Psoas muscle (tissue), 8 donors: ENCODE measurements around the gene NLRP6. TPM values are rescaled to one million over a fixed set of nuclear protein-coding genes. Genes with fewer than 3 reads are reported as not detected.

Source experiments
- ATAC-seq, 4 donors: fragments of 200-7000 bp; cut with Tn5 transposase; one replicate each; pipeline ENCODE4 v1.9.1; 2020; ENCODE audit warnings: moderate library complexity in 3 of 4, mild to moderate bottlenecking in 2 of 4
- DNase-seq, 2 donors: peaks; one replicate each; pipeline ENCODE4 v3.0.0-alpha.2; 2020
- H3K27ac ChIP-seq: fragments of 200-600 bp; one replicate; pipeline ENCODE4 v1.8.0; 2022
- H3K27me3 ChIP-seq, 3 donors: fragments of 200-600 bp in 1 of 3; one replicate each; pipeline versions ENCODE4 v1.6.1 to v1.8.0; 2013 to 2022; ENCODE audit warnings: low read length in 2 of 3, mild to moderate bottlenecking in 2 of 3, moderate library complexity in 1 of 3; ENCODE audit not compliant: insufficient read depth in 3 of 3
- H3K36me3 ChIP-seq, 2 donors: fragments of 200-600 bp in 1 of 2; one replicate each; pipeline versions ENCODE4 v1.6.1 to v1.8.0; 2013 to 2022; ENCODE audit warnings: low read depth in 1 of 2, mild to moderate bottlenecking in 1 of 2, moderate library complexity in 1 of 2; ENCODE audit not compliant: insufficient read depth in 1 of 2
- H3K4me1 ChIP-seq: fragments of 200-600 bp; one replicate; pipeline ENCODE4 v1.8.0; 2022
- H3K4me3 ChIP-seq: fragments of 200-600 bp; one replicate; pipeline ENCODE4 v1.8.0; 2022; ENCODE audit warnings: mild to moderate bottlenecking
- H3K9me3 ChIP-seq: fragments of 200-600 bp; one replicate; pipeline ENCODE4 v1.8.0; 2022
- WGBS, 3 donors: extraction: QIAGEN DNeasy Blood & Tissue Kit; methylation state at CpG; one replicate each; pipeline versions ENCODE4 v1.1.6 to v1.1.7; 2013; 5-methylcytosine and 5-hydroxymethylcytosine counted together
- intact Hi-C, 2 donors: fragments of 100-400 bp; cut with DNase I; formaldehyde crosslinking; loops; one replicate each; pipeline versions ENCODE4 v1.11.0 to v1.14.2; 2022
- polyA plus RNA-seq, 3 donors: library from polyadenylated mRNA; stranded (reverse); fragments of 200-250 nt; gene quantifications; one replicate each; pipeline ENCODE4 v1.2.3, GENCODE V29; 2013
- total RNA-seq, 4 donors: library from RNA; stranded (reverse); fragmentation: NEBNext Ultra II Directional in 2 of 4; extraction: Animal tissue kit (Norgen Biotek cat#: 25700) in 2 of 4; gene quantifications; one replicate each; pipeline versions ENCODE4 v1.2.1 to v1.2.4, GENCODE V29; 2021 to 2023
- TF ChIP-seq, protein P1 (sequence below): fragments of 200-600 bp; IDR thresholded peaks from one replicate; pipeline ENCODE4 v1.8.0; 2022; ENCODE audit warnings: antibody characterized with exemption
- donor health status: healthy with polysubstance abuse.
- donor health status: DM: no; HTN: no; CAD: no; lungs with moderate emphysema.
- donor health status: Bipolar disorder and iron deficiency.
- donor health status: healthy.
- donor health status: DM: yes; HTN: yes; CAD: no.
- donor health status: DM: no; HTN: no; CAD: no.
- donor health status: DM: no; HTN: no; CAD: no.
- donor health status: DM: yes; HTN: yes; CAD: no.

Gene NLRP6
- total and polyA plus RNA-seq, 7 donors = 0.03 to 0.17 (median 0.07) TPM; not detected in 3

- TF ChIP-seq, protein P1, sequence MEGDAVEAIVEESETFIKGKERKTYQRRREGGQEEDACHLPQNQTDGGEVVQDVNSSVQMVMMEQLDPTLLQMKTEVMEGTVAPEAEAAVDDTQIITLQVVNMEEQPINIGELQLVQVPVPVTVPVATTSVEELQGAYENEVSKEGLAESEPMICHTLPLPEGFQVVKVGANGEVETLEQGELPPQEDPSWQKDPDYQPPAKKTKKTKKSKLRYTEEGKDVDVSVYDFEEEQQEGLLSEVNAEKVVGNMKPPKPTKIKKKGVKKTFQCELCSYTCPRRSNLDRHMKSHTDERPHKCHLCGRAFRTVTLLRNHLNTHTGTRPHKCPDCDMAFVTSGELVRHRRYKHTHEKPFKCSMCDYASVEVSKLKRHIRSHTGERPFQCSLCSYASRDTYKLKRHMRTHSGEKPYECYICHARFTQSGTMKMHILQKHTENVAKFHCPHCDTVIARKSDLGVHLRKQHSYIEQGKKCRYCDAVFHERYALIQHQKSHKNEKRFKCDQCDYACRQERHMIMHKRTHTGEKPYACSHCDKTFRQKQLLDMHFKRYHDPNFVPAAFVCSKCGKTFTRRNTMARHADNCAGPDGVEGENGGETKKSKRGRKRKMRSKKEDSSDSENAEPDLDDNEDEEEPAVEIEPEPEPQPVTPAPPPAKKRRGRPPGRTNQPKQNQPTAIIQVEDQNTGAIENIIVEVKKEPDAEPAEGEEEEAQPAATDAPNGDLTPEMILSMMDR = no peak
- peak overlapping the region; percentile 72 for H3K4me3 ChIP-seq
- intact Hi-C loops = no loop called here
- H3K27ac ChIP-seq = no peak overlapping the region
- H3K36me3 ChIP-seq = no peaks in the 10 kb centered on the region
- ATAC-seq = peak in 1 of 4 donors; percentile 11
- H3K9me3 ChIP-seq = no peaks in the 10 kb centered on the region
- peak in 1 of 2 donors; percentile 52 for DNase-seq
- 12 to 46% (median 18%) methylated on average over 6 to 14 of the region's 14 CpGs for WGBS, 3 donors
- H3K4me1 ChIP-seq = no peaks in the 10 kb centered on the region
- peaks cover 0 to 37% (median 17%) of the 10 kb centered on the region in 3 donors for H3K27me3 ChIP-seq
Observed at GRCh38 chr11:289398-289711, 11.1 kb downstream of the NLRP6 start.

- peak overlapping the region; percentile 72 for H3K4me3 ChIP-seq
- WGBS, 3 donors = 84 to 89% (median 86%) methylated on average over 46 to 48 of the region's 48 CpGs
- intact Hi-C loops = no loop called here
- DNase-seq = peak; percentile 12 to 56
- TF ChIP-seq, protein P1 = no peak
- ATAC-seq = no peak
- no peaks in the 10 kb centered on the region for H3K36me3 ChIP-seq
- H3K4me1 ChIP-seq = no peaks in the 10 kb centered on the region
- H3K9me3 ChIP-seq = no peaks in the 10 kb centered on the region
- peaks cover 0 to 37% (median 17%) of the 10 kb centered on the region in 3 donors for H3K27me3 ChIP-seq
- no peak overlapping the region for H3K27ac ChIP-seq
Observed at GRCh38 chr11:289712-290620, 11.8 kb downstream of the NLRP6 start.

- Histone ChIP-seq H3K36me3 (no peaks in the 10 kb centered on the region), H3K4me3 (no peak overlapping the region), H3K9me3 (no peaks in the 10 kb centered on the region), H3K4me1 (no peaks in the 10 kb centered on the region), H3K27ac (no peak overlapping the region), H3K27me3 (peaks cover 0 to 38% (median 13%) of the 10 kb centered on the region in 3 donors)
- intact Hi-C loops = no loop called here
- TF ChIP-seq, protein P1 = no peak
- WGBS, 3 donors = 90 to 94% (median 92%) methylated on average over 12 to 13 of the region's 13 CpGs
- ATAC-seq (no peak), DNase-seq (peak; percentile 16 to 48)
Observed at GRCh38 chr11:290621-291231, 12.5 kb downstream of the NLRP6 start.

DNA sequence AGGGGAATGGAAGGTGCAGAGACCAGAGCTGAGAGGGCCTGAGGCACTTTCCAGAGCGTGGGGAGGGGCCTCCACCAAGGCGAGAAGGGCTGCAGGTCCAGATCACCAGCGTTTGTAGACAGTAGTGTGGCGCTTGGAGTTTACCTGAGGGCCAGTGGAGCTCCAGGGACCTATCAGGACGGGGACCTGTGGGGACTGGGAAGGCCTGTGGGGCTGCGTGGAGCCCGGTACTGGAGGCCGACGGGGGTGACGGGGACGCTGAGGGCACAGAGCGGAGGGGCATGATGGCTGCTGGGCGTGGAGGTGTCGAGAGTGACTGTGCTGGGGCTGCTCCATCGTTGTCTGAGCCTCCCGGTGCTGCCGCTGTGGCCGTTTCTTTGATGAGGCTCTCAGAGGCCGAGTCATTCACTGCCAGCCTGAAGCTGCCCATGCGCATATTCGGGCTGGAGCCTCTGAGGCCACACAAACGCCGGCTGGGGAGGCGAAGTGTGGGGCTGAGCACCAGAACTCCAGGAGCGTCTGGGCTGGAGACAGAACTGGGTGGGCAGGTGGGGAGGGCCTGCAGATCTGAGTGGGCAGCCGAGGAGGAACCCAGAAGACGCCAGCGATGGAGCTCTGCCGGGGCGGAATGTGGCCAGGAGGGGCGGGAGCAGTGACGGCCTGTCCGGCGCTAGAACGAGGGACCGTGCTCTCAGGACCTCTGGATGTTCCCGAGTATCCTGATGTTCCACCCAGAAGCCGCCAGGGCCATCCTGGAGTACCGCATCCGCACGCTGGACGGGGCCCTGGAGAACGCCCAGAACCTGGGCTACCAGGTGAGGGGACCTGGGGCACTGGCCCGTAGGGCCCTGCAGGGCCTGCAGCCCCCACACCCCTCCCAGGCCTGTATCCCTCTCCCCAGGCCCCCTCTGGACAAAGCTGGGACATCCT lies 13.3 kb downstream of the NLRP6 start:
- Histone ChIP-seq H3K36me3 (no peaks in the 10 kb centered on the region), H3K27ac (no peak overlapping the region), H3K4me3 (no peak overlapping the region), H3K9me3 (no peaks in the 10 kb centered on the region), H3K4me1 (no peaks in the 10 kb centered on the region), H3K27me3 (peaks cover 0 to 39% (median 10%) of the 10 kb centered on the region in 3 donors)
- 80 to 88% (median 85%) methylated on average over 44 of the region's 44 CpGs for WGBS, 3 donors
- DNase-seq (peak; percentile 8 to 49), ATAC-seq (no peak)
- intact Hi-C loops = no loop called here
- TF ChIP-seq, protein P1 = no peak
